Measurements from ENCODE around the gene PFDN6. TPM values are rescaled to one million over a fixed set of nuclear protein-coding genes. Genes with fewer than 3 reads are reported as not detected.

PFDN6 gene
- total and polyA plus RNA-seq, 2 of the 13 experiments (the other 11 are each of a cell fraction or from before 2014, with no cell fraction given), result 75.5 to 87.0 TPM

GRCh38 chr6:33297406-33297955 is 8.1 kb downstream of the PFDN6 start (continued):
- TF ChIP-seq, protein P1, sequence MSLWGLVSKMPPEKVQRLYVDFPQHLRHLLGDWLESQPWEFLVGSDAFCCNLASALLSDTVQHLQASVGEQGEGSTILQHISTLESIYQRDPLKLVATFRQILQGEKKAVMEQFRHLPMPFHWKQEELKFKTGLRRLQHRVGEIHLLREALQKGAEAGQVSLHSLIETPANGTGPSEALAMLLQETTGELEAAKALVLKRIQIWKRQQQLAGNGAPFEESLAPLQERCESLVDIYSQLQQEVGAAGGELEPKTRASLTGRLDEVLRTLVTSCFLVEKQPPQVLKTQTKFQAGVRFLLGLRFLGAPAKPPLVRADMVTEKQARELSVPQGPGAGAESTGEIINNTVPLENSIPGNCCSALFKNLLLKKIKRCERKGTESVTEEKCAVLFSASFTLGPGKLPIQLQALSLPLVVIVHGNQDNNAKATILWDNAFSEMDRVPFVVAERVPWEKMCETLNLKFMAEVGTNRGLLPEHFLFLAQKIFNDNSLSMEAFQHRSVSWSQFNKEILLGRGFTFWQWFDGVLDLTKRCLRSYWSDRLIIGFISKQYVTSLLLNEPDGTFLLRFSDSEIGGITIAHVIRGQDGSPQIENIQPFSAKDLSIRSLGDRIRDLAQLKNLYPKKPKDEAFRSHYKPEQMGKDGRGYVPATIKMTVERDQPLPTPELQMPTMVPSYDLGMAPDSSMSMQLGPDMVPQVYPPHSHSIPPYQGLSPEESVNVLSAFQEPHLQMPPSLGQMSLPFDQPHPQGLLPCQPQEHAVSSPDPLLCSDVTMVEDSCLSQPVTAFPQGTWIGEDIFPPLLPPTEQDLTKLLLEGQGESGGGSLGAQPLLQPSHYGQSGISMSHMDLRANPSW (CRISPR knock-in tag; IDR thresholded peaks at IDR 0.05; ENCODE audit: borderline replicate concordance), result no peak
- TF ChIP-seq CENPX (CRISPR knock-in tag; IDR thresholded peaks at IDR 0.05) (no peak), ZNF276 (CRISPR knock-in tag; IDR thresholded peaks at IDR 0.05; ENCODE audit: low read depth) (no peak), YY1 (IDR thresholded peaks at IDR 0.05; ENCODE audit: insufficient read depth, insufficient replicate concordance, low read depth, low read length) (no peak), ZNF569 (CRISPR knock-in tag; IDR thresholded peaks at IDR 0.05; ENCODE audit: borderline replicate concordance) (no peak), HMG20B (CRISPR knock-in tag; conservative IDR thresholded peaks at IDR 0.05) (no peak), TFDP2 (CRISPR knock-in tag; IDR thresholded peaks at IDR 0.05) (no peak), NAIF1 (CRISPR knock-in tag; IDR thresholded peaks at IDR 0.05; ENCODE audit: borderline replicate concordance) (no peak), ZBTB3 (CRISPR knock-in tag; IDR thresholded peaks at IDR 0.05; ENCODE audit: borderline replicate concordance, low read depth) (no peak), NR2F2 (IDR thresholded peaks at IDR 0.05; ENCODE audit: borderline replicate concordance, low read depth) (no peak), MTF1 (CRISPR knock-in tag; IDR thresholded peaks at IDR 0.05) (no peak), SAP130 (CRISPR knock-in tag; IDR thresholded peaks at IDR 0.05; ENCODE audit: low read depth) (peak; percentile 17; the same call in 1 of the 2 replicates), RXRA (CRISPR knock-in tag; IDR thresholded peaks at IDR 0.05) (0 out of 2 replicates have a peak, but pooled peaks have one; percentile 13), AKAP8 (CRISPR knock-in tag; IDR thresholded peaks at IDR 0.05) (no peak), ZNF678 (CRISPR knock-in tag; IDR thresholded peaks at IDR 0.05) (no peak), ZNF382 (CRISPR knock-in tag; IDR thresholded peaks at IDR 0.05; ENCODE audit: borderline replicate concordance) (no peak), ZSCAN21 (CRISPR knock-in tag; IDR thresholded peaks at IDR 0.05; ENCODE audit: borderline replicate concordance) (no peak), CREBL2 (CRISPR knock-in tag; IDR thresholded peaks at IDR 0.05; ENCODE audit: borderline replicate concordance) (no peak)
- TF ChIP-seq, protein P2, sequence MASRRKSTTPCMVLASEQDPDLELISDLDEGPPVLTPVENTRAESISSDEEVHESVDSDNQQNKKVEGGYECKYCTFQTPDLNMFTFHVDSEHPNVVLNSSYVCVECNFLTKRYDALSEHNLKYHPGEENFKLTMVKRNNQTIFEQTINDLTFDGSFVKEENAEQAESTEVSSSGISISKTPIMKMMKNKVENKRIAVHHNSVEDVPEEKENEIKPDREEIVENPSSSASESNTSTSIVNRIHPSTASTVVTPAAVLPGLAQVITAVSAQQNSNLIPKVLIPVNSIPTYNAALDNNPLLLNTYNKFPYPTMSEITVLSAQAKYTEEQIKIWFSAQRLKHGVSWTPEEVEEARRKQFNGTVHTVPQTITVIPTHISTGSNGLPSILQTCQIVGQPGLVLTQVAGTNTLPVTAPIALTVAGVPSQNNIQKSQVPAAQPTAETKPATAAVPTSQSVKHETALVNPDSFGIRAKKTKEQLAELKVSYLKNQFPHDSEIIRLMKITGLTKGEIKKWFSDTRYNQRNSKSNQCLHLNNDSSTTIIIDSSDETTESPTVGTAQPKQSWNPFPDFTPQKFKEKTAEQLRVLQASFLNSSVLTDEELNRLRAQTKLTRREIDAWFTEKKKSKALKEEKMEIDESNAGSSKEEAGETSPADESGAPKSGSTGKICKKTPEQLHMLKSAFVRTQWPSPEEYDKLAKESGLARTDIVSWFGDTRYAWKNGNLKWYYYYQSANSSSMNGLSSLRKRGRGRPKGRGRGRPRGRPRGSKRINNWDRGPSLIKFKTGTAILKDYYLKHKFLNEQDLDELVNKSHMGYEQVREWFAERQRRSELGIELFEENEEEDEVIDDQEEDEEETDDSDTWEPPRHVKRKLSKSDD (CRISPR knock-in tag; IDR thresholded peaks at IDR 0.05; ENCODE audit: low read depth), result no peak
- TF ChIP-seq, protein P3, sequence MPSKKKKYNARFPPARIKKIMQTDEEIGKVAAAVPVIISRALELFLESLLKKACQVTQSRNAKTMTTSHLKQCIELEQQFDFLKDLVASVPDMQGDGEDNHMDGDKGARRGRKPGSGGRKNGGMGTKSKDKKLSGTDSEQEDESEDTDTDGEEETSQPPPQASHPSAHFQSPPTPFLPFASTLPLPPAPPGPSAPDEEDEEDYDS (CRISPR knock-in tag; IDR thresholded peaks at IDR 0.05), result no peak
